Measurements from ENCODE around the gene SLC11A2. TPM values are rescaled to one million over a fixed set of nuclear protein-coding genes. Genes with fewer than 3 reads are reported as not detected.
A peak's percentile ranks its signal among the peaks of the same experiment; 100 is the strongest.

The SLC11A2 gene
- total RNA-seq, 1 donor from 2014 or later: 25.1 TPM

DNA sequence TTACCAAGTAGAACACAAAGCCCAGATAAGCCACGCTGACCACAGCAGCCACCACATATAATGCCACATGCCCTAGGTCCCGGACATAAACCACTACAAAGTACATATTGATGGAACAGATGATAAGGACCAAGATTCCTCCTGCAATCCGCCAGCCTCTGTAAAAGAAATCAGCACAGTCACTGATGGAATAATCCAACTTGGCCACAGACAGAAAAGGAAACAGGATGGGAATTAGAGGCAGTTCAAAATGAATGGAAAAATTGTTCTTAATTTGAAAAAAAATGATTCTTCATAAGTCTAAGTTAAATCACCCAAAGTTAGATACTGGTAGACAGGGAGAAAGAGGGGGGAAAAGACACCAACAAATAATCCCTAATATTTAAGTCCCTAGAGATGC is 35.4 kb downstream of the SLC11A2 start:
- no peaks in the 10 kb centered on the region for H3K9me3 ChIP-seq (replicated peaks)
- intact Hi-C loops (cut with micrococcal nuclease): no loop called here
- H3K27ac ChIP-seq (replicated peaks): no peak overlapping the region
- H3K4me1 ChIP-seq: peaks cover 9% of the 10 kb centered on the region
- DNase-seq: no peak
- no peak for TF ChIP-seq CTCF (IDR thresholded peaks at IDR 0.05; ENCODE audit: borderline replicate concordance)
- H3K4me3 ChIP-seq: no peak overlapping the region
- H3K36me3 ChIP-seq: peaks cover 77% of the 10 kb centered on the region
- H3K27me3 ChIP-seq (ENCODE audit: low read depth): no peaks in the 10 kb centered on the region

GRCh38 chr12:50990147-50990727 is 35.9 kb downstream of the SLC11A2 start:
- intact Hi-C loops (cut with micrococcal nuclease): no loop called here
- Histone ChIP-seq H3K4me3 (no peak overlapping the region), H3K4me1 (peaks cover 15% of the 10 kb centered on the region), H3K36me3 (peaks cover 72% of the 10 kb centered on the region), H3K27me3 (ENCODE audit: low read depth) (no peaks in the 10 kb centered on the region), H3K9me3 (replicated peaks) (no peaks in the 10 kb centered on the region), H3K27ac (replicated peaks) (no peak overlapping the region)
- TF ChIP-seq CTCF (IDR thresholded peaks at IDR 0.05; ENCODE audit: borderline replicate concordance): no peak
- DNase-seq: no peak

DNA sequence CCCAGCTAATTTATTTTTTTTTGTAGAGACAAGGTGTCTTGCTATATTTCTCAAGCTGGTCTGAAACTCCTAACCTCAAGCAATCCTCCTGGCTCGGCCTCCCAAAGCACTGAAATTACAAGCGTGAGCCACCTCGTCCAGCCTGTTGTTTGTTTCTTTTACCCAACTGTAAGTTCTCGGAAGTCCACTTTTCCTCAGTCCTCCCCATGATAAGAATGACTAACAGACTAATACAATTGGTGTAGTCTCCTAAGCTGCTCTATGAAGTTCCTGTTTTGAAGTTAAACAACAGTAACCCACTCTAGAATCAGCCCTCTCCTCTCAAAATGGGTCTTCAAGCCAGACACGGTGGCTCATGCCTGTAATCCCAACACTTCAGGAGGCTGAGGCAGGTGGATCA is 37.3 kb downstream of the SLC11A2 start:
- Histone ChIP-seq H3K4me3 (no peak overlapping the region), H3K36me3 (peaks cover 58% of the 10 kb centered on the region), H3K4me1 (peaks cover 26% of the 10 kb centered on the region), H3K27ac (replicated peaks) (no peak overlapping the region), H3K9me3 (replicated peaks) (no peaks in the 10 kb centered on the region), H3K27me3 (ENCODE audit: low read depth) (no peaks in the 10 kb centered on the region)
- DNase-seq: no peak
- no peak for TF ChIP-seq CTCF (IDR thresholded peaks at IDR 0.05; ENCODE audit: borderline replicate concordance)
- intact Hi-C loops (cut with micrococcal nuclease): loop anchor here (5.0 to 10.0 kb wide), 2 partner anchors 64 to 162 kb away; a partner anchor contains a TSS

- intact Hi-C loops (cut with micrococcal nuclease): loop anchor here (5.0 to 10.0 kb wide), 2 partner anchors 63 to 161 kb away; a partner anchor contains a TSS
- Histone ChIP-seq H3K9me3 (replicated peaks) (no peaks in the 10 kb centered on the region), H3K4me3 (no peak overlapping the region), H3K27me3 (ENCODE audit: low read depth) (no peaks in the 10 kb centered on the region), H3K36me3 (peaks cover 54% of the 10 kb centered on the region), H3K4me1 (peaks cover 26% of the 10 kb centered on the region), H3K27ac (replicated peaks) (no peak overlapping the region)
- TF ChIP-seq CTCF (IDR thresholded peaks at IDR 0.05; ENCODE audit: borderline replicate concordance): no peak
- DNase-seq: no peak
Observed at GRCh38 chr12:50988051-50988450, 38.1 kb downstream of the SLC11A2 start.

DNA sequence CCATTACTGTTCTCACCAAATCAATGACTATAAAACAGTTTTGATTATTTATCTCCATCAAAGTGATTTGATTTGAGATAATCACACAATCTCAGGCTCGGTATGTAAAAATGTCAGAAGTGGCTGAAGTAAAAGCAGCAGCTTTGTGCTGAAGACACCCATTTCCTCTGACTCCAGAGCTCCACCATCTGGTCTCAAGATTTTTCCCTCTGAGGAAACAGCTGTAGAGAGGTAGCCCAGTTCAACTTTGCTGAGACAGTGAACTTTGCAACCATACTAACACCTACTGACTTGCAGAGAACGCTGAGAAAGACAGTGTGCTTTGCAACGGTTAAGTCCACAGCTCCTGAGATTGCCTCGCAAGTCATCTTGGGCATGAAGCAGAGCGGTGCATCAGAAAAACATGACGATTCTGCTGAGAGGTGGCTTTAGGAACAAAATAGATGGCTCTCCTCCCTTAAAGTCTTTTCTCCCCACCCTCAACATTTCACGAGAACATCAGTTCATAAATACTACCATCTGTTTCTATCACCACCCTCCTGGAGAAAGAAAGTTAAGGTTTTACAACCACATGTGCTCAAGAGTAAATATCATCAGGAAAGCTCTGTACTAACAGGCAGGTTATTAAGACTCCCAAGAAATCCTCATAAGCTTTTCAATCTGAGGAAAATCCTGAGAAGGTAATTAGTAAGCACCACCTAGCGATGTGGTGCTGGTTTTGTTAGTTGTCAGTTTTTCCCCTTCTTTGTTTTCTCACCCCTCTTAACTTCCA is 39.0 kb downstream of the SLC11A2 start:
- DNase-seq: no peak
- Histone ChIP-seq H3K4me3 (no peak overlapping the region), H3K27ac (replicated peaks) (peak overlapping the region; percentile 51), H3K27me3 (ENCODE audit: low read depth) (no peaks in the 10 kb centered on the region), H3K36me3 (peaks cover 48% of the 10 kb centered on the region), H3K9me3 (replicated peaks) (no peaks in the 10 kb centered on the region), H3K4me1 (peaks cover 26% of the 10 kb centered on the region)
- peak; percentile 69 for TF ChIP-seq CTCF (IDR thresholded peaks at IDR 0.05; ENCODE audit: borderline replicate concordance)
- intact Hi-C loops (cut with micrococcal nuclease): loop anchor here (5.0 to 10.0 kb wide), 2 partner anchors 62 to 160 kb away; a partner anchor contains a TSS
